GM18517 (cell line): Measurements from ENCODE around the gene PCBP2.
"Not testable (repeated sequence)": the region's sequence is repeated elsewhere in the genome, so short reads cannot be mapped to it uniquely, and the experiment has no call there.

ENCODE experiments used
- ATAC-seq: cut with Tn5 transposase; IDR thresholded peaks from one replicate; pipeline ENCODE4 v1.9.1; 2021; ENCODE audit warnings: mild to moderate bottlenecking, moderate library complexity; ENCODE audit not compliant: unreplicated experiment

Gene PCBP2

DNA sequence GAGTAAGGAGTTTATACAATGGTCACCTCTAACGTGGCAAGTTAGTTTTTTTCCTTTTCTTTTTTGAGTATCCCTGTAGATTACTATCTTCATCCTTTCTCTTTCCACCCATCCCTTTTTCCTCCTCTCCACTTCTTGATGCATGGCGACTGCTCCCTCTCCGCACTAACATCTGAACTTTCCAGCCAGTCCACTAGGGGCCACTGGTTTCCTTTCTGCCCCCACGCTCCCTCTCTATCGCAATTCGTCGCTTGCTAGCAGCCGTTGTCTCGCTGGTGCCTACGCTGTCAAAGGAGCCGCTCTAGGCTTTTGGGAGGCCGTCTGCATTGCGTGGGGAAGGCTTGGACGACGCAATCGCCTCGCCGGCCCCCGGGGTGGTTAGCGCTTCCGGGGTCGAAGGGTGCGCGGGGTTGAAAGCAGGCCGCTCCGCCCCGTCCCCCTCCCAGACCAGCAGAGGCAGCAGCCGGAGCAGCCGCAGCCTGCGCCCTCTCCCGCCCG, at the start of gene PCBP2:
Gene PCBP2, plus strand, starts transcription at position 442 of the 498 bp plus-strand sequence. CDS start 2,699 bp downstream, outside the sequence.
- ATAC-seq: peak; percentile 96

DNA sequence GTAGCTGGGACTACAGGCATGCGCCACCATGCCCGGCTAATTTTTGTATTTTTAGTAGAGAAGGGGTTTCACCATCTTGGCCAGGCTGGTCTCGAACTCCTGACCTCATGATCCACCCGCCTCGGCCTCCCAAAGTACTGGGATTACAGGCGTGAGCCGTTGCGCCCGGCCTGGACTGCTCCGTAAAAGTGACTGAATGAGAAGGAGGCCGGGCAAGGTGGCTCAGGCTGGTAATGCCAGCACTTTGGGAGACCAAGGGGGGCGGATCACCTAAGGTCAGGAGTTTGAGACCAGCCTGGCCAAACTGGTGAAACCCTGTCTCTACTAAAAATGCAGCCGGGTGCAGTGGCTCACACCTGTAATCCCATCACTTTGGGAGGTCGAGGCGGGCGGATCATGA, 49.6 kb upstream of the PCBP2 start:
- ATAC-seq: not testable (repeated sequence)

DNA sequence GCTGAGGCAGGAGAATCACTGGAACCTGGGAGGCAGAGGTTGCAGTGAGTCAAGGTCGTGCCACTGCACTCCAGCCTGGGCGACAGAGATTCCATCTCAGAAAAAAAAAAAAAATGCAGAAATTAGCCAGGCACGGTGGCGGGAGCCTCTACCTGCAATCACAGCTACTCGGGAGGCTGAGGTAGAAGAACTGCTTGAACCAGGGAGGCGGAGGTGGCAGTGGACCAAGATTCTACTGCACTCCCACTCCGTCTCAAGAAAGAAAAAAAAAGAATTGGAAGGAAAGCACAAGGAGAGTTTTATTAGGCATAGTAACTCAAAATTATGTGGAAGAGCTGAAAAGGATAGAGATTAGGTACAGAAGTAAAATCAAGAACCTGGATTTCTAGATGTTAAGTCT, 49.0 kb upstream of the PCBP2 start:
- ATAC-seq: no peak

DNA sequence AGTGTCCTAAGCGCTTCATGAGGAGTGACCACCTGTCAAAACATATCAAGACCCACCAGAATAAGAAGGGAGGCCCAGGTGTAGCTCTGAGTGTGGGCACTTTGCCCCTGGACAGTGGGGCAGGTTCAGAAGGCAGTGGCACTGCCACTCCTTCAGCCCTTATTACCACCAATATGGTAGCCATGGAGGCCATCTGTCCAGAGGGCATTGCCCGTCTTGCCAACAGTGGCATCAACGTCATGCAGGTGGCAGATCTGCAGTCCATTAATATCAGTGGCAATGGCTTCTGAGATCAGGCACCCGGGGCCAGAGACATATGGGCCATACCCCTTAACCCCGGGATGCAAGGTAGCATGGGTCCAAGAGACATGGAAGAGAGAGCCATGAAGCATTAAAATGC, 41.0 kb upstream of the PCBP2 start:
- ATAC-seq: no peak

DNA sequence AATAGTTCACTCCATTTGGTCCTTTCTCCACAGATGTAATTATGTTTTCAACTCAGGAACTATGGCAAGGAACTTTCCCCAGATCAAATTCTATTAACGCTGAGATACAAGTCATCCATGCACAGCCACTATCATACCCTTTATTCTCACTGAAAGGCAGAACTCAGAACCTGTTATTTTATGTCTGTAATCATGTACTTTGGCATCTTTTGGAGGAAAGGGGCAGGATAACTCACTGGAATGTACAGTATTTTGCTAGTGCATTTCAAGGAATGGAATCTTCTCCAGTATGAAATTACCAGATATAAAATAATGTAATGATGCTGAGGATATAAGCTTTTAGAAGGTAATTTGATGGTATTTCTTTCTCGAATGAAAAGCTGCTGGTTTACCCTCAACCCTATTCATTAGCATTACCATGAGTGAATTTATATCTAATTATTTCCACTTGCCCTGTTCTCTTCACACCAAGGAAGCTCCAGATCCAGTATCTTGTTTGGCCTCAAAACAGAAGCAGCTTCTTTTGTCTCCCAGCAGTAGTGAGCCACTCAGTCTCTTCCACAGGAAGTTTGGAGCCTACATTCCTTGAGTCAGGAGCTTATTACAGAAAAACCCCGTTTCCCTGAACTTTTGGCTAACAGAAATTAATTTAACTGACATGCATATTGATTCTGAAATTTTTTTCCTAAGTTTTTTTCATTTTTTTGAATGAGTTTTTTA, 38.3 kb upstream of the PCBP2 start:
- ATAC-seq: no peak

DNA sequence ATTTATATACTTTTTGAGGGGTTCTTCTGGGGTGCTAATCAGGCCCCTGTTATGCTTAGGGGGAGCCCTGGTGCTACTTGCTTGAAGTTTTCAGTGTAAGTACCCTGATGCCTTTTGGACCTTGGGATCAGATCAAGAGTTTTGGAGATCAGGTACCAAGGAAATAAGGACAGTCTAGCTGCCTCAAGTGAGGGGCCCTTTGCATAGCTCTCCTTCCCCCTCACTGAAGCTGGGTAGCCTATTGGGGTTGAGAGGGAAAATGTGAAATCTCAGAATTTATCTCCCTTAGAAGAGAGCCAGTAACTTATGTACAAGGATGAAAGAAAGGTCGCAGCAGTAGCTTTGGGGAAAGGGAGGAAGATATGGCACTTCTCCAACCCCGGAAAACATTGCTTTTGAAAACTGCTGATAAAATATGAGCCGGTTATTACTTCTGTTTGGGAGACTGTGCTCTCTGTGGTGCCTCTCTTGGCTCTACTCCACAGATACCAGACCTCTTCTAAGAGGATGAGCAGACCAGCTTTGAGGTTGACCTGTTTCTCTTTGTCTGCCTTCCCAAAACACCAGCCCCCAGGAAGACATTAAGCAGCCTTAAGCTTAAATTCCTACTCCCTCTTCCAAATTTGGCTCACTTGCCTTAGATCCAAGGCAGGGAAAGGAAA, 37.0 kb upstream of the PCBP2 start:
- ATAC-seq: no peak

DNA sequence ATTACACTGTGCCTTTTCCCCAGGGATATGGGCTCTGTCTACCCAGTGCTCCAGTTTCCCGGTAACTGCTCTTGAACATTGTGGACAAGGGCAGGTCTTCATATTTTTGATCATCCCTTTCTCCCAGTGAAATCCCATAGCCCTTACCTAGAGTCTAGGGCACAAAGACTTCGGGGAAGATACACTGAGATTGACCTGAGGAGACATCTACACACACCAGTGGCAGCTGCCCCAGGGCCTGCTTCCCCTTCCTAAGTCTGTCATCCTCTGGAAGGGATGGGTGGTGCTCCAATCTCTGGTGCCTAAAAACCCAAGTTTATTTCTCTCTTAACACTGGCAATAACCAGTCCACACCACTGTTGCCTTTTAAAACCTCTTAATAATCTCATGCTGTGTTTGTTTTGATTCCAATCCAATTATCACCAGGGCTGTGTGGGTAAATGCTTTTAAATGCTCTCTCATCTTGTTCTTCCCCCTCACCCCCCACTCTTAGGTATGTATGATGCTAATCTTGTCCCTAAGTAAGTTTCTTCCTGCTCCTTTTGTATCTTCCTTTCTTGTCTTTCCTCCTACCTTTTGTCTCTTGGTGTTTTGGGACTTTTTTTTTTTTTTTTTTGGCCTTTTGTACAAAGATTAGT, 36.0 kb upstream of the PCBP2 start:
- not testable (repeated sequence) for ATAC-seq

DNA sequence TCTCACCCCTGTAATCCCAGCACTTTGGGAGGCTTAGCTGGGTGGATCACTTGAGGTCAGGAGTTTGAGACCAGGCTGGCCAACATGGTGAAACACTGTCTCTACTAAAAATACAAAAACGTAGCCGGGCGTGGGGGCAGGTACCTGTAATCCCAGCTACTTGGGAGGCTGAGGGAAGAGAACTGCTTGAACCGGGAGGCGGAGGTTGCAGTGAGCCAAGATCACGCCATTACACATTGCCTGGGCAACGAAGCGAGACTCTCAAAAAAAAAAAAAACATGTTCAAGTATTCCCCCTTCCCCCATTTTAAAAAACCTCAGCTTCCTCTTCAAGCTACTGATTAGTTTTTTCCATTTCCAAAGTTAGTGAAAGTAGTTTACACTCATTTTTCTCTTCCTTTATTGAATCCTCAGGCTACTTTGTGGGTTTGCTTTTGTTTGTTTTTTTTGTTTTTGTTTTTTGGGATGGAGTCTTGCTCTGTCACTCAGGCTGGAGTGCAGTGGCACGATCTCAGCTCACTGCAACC, 34.5 kb upstream of the PCBP2 start:
- ATAC-seq: not testable (repeated sequence)

DNA sequence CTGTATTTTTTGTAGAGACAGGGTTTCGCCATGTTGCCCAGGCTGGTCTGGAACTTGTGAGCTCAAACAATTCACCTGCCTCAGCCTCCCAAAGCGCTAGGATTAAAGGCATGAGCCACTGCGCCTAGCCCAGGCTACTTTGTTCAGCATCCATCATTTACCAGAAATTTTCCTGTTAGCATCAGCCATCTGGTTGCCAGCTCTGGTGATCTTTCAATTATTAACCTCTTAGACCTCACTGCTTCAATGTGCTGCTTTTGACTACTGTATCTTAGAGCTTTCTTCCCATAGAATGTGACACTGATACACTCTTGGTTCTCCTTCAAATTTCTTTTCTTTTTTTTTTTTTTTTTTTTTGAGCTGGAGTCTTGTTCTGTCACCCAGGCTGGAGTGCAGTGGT, 33.7 kb upstream of the PCBP2 start:
- no peak for ATAC-seq

DNA sequence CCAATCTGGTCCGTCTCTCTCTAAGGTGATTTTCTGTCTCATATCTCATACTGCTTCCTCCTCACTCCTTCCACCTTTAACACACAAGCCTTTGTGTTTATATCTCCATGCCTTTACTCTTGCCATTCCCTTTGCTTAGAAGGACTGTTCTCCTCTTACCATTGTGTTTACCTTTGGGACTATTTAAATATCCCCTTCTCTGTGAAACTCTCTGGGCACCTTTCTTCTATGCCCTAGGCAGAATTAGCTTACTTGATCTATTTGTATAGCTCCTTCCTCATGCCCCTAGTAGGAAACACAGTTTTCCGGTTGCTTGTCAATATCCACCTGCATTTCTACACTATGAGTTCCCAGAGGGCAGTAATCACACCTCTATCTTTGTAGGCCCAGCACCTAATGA, 32.1 kb upstream of the PCBP2 start:
- ATAC-seq: no peak

DNA sequence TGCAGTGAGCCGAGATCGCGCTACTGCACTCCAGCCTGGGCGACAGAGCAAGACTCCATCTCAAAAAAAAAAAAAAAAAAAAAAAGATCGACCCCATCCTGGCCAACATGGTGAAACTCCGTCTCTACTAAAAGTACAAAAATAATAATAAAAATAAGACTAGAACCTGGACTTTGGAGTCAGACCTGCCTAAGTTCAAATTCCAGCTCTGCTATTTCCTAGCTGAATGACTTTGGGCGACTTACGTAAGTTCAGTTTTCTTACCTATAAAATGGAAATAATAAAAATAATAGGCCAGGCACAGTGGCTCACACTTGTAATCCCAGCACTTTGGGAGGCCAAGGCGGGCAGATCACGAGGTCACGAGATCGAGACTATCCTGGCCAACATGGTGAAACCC, 29.7 kb upstream of the PCBP2 start:
- not testable (repeated sequence) for ATAC-seq

DNA sequence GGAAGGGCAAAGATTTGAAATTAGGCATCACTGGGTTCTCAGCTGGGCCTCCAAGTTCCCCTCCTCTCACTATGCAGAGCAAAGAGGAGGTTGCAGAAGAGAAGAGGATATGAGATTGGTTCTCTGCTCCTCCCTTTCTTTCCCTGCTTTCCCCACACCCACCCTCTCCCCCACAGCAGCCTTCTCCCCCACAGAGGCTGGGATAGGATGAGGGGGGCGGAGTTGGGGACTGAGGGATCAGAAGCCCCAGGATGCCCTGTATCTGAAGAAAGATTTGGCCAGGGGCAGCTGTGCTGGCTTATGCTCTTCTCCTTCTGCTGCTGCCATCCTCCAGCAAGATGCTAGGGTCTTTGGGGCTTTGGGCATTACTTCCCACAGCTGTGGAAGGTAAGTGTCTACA, 28.3 kb upstream of the PCBP2 start, which contains the start of gene AMHR2:
Gene AMHR2, plus strand, starts transcription at position 259 of the 400 bp plus-strand sequence. Its CDS starts 80 bp downstream, at position 339.
- ATAC-seq: no peak

DNA sequence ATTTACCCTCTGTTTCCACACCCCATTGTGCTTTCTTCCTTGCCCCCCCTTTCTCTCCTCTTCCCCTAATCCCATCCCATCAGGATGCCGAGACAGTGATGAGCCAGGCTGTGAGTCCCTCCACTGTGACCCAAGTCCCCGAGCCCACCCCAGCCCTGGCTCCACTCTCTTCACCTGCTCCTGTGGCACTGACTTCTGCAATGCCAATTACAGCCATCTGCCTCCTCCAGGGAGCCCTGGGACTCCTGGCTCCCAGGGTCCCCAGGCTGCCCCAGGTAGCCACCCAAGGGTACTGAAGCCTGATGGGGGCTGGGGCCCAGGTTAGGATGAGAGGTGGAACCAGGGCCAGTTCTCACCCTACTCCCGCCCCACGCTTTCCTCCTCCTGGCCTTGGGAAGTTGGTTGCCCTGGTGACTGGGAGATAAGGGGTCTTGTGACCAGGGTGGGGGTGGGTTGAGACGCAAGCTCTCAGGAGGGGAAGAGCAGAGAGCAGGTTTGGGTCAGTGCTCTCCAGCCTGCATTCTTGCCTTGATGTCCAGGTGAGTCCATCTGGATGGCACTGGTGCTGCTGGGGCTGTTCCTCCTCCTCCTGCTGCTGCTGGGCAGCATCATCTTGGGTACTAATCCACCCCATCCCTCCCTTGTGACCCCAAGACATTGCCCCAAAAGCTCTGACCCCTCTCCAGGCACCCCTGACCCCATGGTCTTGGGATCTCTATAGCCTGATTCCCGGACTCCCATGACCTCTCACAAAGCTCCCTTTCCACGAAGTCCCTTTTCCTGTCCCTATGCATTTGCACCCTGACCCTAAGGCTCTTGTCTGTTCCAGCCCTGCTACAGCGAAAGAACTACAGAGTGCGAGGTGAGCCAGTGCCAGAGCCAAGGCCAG, 27.0 kb upstream of the PCBP2 start:
- no peak for ATAC-seq

DNA sequence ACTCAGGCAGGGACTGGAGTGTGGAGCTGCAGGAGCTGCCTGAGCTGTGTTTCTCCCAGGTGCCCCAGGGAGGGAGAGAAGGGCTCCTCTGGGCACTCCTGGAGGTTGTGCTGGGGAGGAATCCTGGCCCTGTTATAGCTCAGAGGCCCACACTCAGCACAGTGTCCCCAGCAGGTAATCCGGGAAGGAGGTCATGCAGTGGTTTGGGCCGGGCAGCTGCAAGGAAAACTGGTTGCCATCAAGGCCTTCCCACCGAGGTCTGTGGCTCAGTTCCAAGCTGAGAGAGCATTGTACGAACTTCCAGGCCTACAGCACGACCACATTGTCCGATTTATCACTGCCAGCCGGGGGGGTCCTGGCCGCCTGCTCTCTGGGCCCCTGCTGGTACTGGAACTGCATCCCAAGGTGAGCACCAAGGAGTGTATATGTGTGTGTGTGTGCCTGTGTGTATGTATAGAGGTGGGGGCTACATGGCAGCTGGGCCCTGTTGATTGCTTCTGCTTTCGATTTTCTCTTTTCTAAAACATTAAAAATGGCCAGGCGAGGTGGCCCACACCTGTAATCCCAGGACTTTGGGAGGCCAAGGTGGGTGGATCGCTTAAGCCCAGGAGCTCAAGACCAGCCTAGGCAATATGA, 26.3 kb upstream of the PCBP2 start:
- no peak for ATAC-seq

DNA sequence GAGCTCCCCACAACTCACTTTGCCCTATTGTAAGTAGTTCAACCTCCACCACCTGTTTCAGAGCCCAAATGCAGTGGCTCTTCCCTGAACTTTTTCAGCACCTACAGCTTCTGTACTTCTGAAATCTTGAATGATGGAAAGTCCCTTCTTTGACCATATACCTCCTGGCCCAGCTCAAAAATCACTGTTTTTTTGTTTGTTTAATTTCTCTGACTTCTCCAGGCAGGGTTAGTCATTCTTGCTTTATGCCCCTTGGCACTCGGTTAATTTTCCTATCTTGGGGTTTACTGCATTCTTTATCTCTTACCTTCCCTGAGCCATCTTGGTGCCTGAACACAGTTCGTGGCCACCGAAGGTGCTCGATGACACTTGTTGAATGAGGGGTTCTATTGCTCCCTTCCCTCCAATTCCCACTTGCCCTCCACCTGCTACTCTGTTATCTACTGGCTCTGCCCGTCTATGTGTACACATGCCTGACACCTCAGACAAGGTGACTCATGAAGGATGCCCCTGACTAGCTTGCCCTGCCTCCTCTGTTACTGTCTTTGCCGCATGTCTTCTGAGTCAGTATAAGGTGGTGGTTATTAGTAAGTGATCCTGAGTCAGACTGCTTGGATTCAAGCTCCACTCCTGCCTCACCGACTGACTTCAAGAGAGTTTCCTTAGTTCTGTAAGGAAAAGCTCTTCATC, 23.9 kb upstream of the PCBP2 start:
- ATAC-seq: no peak

DNA sequence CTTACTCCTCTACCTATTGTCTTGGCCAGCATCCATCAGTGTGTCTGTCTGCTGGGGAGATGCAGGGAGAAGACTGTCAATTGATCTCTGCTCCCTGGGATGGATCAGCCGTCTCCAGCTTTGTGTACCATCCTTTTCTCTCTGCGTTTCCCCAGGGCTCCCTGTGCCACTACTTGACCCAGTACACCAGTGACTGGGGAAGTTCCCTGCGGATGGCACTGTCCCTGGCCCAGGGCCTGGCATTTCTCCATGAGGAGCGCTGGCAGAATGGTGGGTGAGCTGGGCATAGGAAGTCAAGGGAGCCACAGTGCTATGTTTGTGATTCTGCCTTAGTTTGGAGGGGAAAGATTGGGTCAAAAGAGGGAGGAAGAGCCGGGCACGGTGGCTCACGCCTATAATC, 23.2 kb upstream of the PCBP2 start:
- ATAC-seq: no peak

DNA sequence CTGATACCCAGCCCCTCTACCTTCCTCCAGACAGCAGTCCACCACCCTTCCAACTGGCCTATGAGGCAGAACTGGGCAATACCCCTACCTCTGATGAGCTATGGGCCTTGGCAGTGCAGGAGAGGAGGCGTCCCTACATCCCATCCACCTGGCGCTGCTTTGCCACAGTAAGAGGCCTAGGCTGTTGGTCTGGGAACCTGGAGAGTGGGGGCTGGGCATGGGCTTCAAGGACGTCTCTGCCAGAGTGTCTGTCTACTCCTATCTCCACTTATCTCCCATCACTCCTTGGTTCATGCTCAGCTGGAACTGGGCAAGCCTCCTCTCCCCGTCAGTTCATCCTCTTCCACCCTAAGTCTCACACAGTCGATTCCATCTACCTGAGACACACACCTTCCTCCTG, 21.8 kb upstream of the PCBP2 start:
- ATAC-seq: no peak

DNA sequence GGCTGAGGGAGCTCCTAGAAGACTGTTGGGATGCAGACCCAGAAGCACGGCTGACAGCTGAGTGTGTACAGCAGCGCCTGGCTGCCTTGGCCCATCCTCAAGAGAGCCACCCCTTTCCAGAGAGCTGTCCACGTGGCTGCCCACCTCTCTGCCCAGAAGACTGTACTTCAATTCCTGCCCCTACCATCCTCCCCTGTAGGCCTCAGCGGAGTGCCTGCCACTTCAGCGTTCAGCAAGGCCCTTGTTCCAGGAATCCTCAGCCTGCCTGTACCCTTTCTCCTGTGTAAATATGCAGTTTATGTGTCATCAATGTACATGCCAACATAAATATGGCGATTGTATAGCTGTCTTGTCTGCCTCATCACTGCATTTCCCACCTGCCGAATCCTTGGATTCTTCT, 20.7 kb upstream of the PCBP2 start:
- ATAC-seq: no peak

DNA sequence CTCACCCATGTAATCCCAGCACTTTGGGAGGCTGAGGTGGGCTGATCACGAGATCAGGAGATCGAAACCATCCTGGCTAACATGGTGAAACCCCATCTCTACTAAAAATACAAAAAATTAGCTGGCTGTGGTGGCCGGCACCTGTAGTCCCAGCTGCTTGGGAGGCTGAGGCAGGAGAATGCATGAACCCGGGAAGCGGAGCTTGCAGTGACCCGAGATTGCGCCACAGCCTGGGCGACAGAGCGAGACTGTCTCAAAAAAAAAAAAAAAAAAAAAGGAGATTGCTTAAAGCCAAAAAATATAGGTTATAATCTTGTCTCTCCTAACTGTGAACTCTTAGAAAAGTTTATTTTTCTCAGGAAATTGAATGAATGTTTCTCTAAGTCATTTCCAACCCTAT, 16.6 kb upstream of the PCBP2 start:
- not testable (repeated sequence) for ATAC-seq
